Stimulated activated CD4-positive, alpha-beta T cell treated with anti-CD3 and anti-CD28 coated beads, Interleukin-1b, Interleukin-23, amount 100 ng/mL, for 48 hours (primary cell): ENCODE measurements around the gene HOPX.
"Not testable (repeated sequence)": the region's sequence is repeated elsewhere in the genome, so short reads cannot be mapped to it uniquely, and the experiment has no call there.

ENCODE experiments used
- DNase-seq: peaks from one replicate; pipeline ENCODE4 v3.0.0-alpha.2; 2020

HOPX gene

GRCh38 chr4:56622176-56622575, 58.9 kb downstream of the HOPX start:
- DNase-seq, result no peak

- no peak for DNase-seq
Measured at GRCh38 chr4:56619816-56620215, 61.3 kb downstream of the HOPX start.

GRCh38 chr4:56619160-56619559, 61.9 kb downstream of the HOPX start:
- peak; percentile 10 for DNase-seq

- no peak for DNase-seq
Measured at GRCh38 chr4:56618734-56619133, 62.4 kb downstream of the HOPX start.

- no peak for DNase-seq
Measured at GRCh38 chr4:56613101-56613862, 67.8 kb downstream of the HOPX start.

GRCh38 chr4:56612282-56612681, 68.8 kb downstream of the HOPX start:
- no peak for DNase-seq

- DNase-seq, result no peak
Measured at GRCh38 chr4:56611501-56611900, 69.6 kb downstream of the HOPX start.

GRCh38 chr4:56610170-56610569, 70.9 kb downstream of the HOPX start:
- not testable (repeated sequence) for DNase-seq

GRCh38 chr4:56607926-56608325, 73.2 kb downstream of the HOPX start:
- no peak for DNase-seq

- DNase-seq, result no peak
Measured at GRCh38 chr4:56606385-56606784, 74.7 kb downstream of the HOPX start.

- DNase-seq, result not testable (repeated sequence)
Measured at GRCh38 chr4:56605464-56605863, 75.6 kb downstream of the HOPX start.

GRCh38 chr4:56603297-56603696, 77.8 kb downstream of the HOPX start:
- no peak for DNase-seq
